Left lung (tissue), 10 donors: Measurements from ENCODE around the gene SOX6. TPM values are rescaled to one million over a fixed set of nuclear protein-coding genes. Genes with fewer than 3 reads are reported as not detected.

Source experiments
- ATAC-seq: fragments of 200-7000 bp; cut with Tn5 transposase; one replicate; pipeline ENCODE4 v1.9.1; 2020; ENCODE audit warnings: moderate library complexity
- DNase-seq, 4 donors: peaks; one replicate each; pipeline ENCODE4 v3.0.0-alpha.2; 2013 to 2020
- H3K27ac ChIP-seq, 2 donors: fragments of 200-600 bp; sonication (generic) in 1 of 2; one replicate each; pipeline versions ENCODE4 v1.5.0 to v1.8.0; 2020 to 2021
- H3K27me3 ChIP-seq, 2 donors: fragments of 200-600 bp; sonication (generic) in 1 of 2; one replicate each; pipeline versions ENCODE4 v1.5.0 to v1.8.0; 2020 to 2021
- H3K36me3 ChIP-seq, 2 donors: fragments of 200-600 bp; sonication (generic) in 1 of 2; one replicate each; pipeline versions ENCODE4 v1.5.0 to v1.8.0; 2020 to 2021
- H3K4me1 ChIP-seq, 2 donors: fragments of 200-600 bp; one replicate each; pipeline ENCODE4 v1.8.0; 2021
- H3K4me3 ChIP-seq, 2 donors: fragments of 200-600 bp; sonication (generic) in 1 of 2; one replicate each; pipeline versions ENCODE4 v1.5.0 to v1.8.0; 2020 to 2021; ENCODE audit warnings: mild to moderate bottlenecking in 1 of 2
- H3K9me3 ChIP-seq, 2 donors: fragments of 200-600 bp; sonication (generic) in 1 of 2; one replicate each; pipeline versions ENCODE4 v1.5.0 to v1.8.0; 2020 to 2021
- CTCF ChIP-seq, 2 donors: fragments of 200-600 bp; sonication (generic) in 1 of 2; IDR thresholded peaks; one replicate each; pipeline versions ENCODE4 v1.5.0 to v1.8.0; 2021; ENCODE audit warnings: antibody characterized with exemption in 2 of 2
- intact Hi-C, 2 donors: fragments of 100-400 bp; cut with DNase I; formaldehyde crosslinking; loops; one replicate each; pipeline versions ENCODE4 v1.11.2 to v1.14.2; 2022
- polyA plus RNA-seq, 6 donors: library from polyadenylated mRNA; unstranded; fragments of 120-200 nt; gene quantifications; one replicate each; pipeline ENCODE4 v1.2.1, GENCODE V29; 2013; ENCODE audit not compliant: insufficient read length in 6 of 6
- total RNA-seq, 2 donors: library from RNA; stranded (reverse); fragmentation: NEBNext Ultra II Directional; extraction: Animal tissue kit (Norgen Biotek cat#: 25700); gene quantifications; one replicate each; pipeline ENCODE4 v1.2.1, GENCODE V29; 2021
- donor health status: DM: no; HTN: yes; CAD: no.
- donor health status: DM: no; HTN: no; CAD: no.

Gene SOX6
- total and polyA plus RNA-seq, 8 donors: 4.7 to 20.5 (median 15.6) TPM

GRCh38 chr11:15972838-15973237 is 383.5 kb downstream of the SOX6 start:
- H3K9me3 ChIP-seq: no peaks in the 10 kb centered on the region
- H3K4me3 ChIP-seq: no peak overlapping the region
- peaks cover 19 to 22% of the 10 kb centered on the region in 2 donors for H3K4me1 ChIP-seq
- H3K27ac ChIP-seq: no peak overlapping the region
- no peak for ATAC-seq
- DNase-seq: no peak
- intact Hi-C loops: no loop called here
- TF ChIP-seq CTCF (IDR thresholded peaks at IDR 0.05): no peak
- no peaks in the 10 kb centered on the region for H3K27me3 ChIP-seq
- no peaks in the 10 kb centered on the region for H3K36me3 ChIP-seq

GRCh38 chr11:15971215-15971546 is 385.2 kb downstream of the SOX6 start:
- H3K4me1 ChIP-seq: peaks cover 26 to 36% of the 10 kb centered on the region in 2 donors
- no peak overlapping the region for H3K27ac ChIP-seq
- no peaks in the 10 kb centered on the region for H3K36me3 ChIP-seq
- intact Hi-C loops: no loop called here
- H3K27me3 ChIP-seq: no peaks in the 10 kb centered on the region
- no peak for TF ChIP-seq CTCF (IDR thresholded peaks at IDR 0.05)
- H3K9me3 ChIP-seq: no peaks in the 10 kb centered on the region
- ATAC-seq (no peak), DNase-seq (no peak)
- H3K4me3 ChIP-seq: no peak overlapping the region

GRCh38 chr11:15970506-15971214 is 385.7 kb downstream of the SOX6 start:
- H3K27ac ChIP-seq: no peak overlapping the region
- intact Hi-C loops: no loop called here
- H3K9me3 ChIP-seq: no peaks in the 10 kb centered on the region
- ATAC-seq (no peak), DNase-seq (no peak)
- H3K27me3 ChIP-seq: no peaks in the 10 kb centered on the region
- H3K4me3 ChIP-seq: no peak overlapping the region
- H3K36me3 ChIP-seq: no peaks in the 10 kb centered on the region
- no peak for TF ChIP-seq CTCF (IDR thresholded peaks at IDR 0.05)
- H3K4me1 ChIP-seq: peaks cover 26 to 38% of the 10 kb centered on the region in 2 donors

- DNase-seq: no peak
- Histone ChIP-seq H3K27me3 (no peaks in the 10 kb centered on the region), H3K27ac (peak overlapping the region; percentile 54 to 68), H3K4me1 (peaks cover 26 to 38% of the 10 kb centered on the region in 2 donors), H3K36me3 (no peaks in the 10 kb centered on the region), H3K4me3 (no peak overlapping the region), H3K9me3 (no peaks in the 10 kb centered on the region)
- intact Hi-C loops: no loop called here
- TF ChIP-seq CTCF (IDR thresholded peaks at IDR 0.05): no peak
- no peak for ATAC-seq
These were observed 386.5 kb downstream of the SOX6 start for GRCh38 chr11:15969701-15970329.

- ATAC-seq (peak; percentile 74), DNase-seq (peak in 2 of 4 donors; percentile 59 to 64)
- intact Hi-C loops: no loop called here
- H3K9me3 ChIP-seq: no peaks in the 10 kb centered on the region
- no peak overlapping the region for H3K4me3 ChIP-seq
- H3K4me1 ChIP-seq: peaks cover 26 to 38% of the 10 kb centered on the region in 2 donors
- H3K27ac ChIP-seq: peak overlapping the region; percentile 54 to 68
- no peak for TF ChIP-seq CTCF (IDR thresholded peaks at IDR 0.05)
- H3K27me3 ChIP-seq: no peaks in the 10 kb centered on the region
- no peaks in the 10 kb centered on the region for H3K36me3 ChIP-seq
These were observed 387.1 kb downstream of the SOX6 start for GRCh38 chr11:15969281-15969680.
